B cell (primary cell): ENCODE results near the gene LONRF2. TPM values are rescaled to one million over a fixed set of nuclear protein-coding genes. Genes with fewer than 3 reads are reported as not detected.

Source experiments
- ATAC-seq: fragments of 200-7000 bp; cut with Tn5 transposase; one replicate; pipeline ENCODE4 v1.10.0; 2021; ENCODE audit warnings: low read depth, mild to moderate bottlenecking, moderate number of reproducible peaks, moderate library complexity
- CTCF ChIA-PET: fragments of 350-600 bp; sonication (Branson Sonifier 250); formaldehyde crosslinking; loops from one replicate; lab custom pipeline; 2021; ENCODE audit warnings: antibody characterized with exemption, inconsistent platforms; lab: Charles Lee
- POLR2A ChIA-PET: fragments of 350-600 bp; sonication (Branson Sonifier 250); formaldehyde crosslinking; loops from one replicate; lab custom pipeline; 2021; ENCODE audit warnings: antibody characterized with exemption; lab: Charles Lee
- DNase-seq: peaks from one replicate; pipeline ENCODE4 v3.0.0; 2013
- H2AFZ ChIP-seq: 2 replicates; pipeline ENCODE4 v1.6.1; 2012; ENCODE audit warnings: mild to moderate bottlenecking, low read depth, low read length; ENCODE audit not compliant: insufficient read depth, poor library complexity, severe bottlenecking
- H3K27ac ChIP-seq, 2 donors: 1 replicate in 1 of 2; 2 replicates in 1 of 2; pipeline ENCODE4 v1.5.1; 2012 to 2013; ENCODE audit warnings: low read length in 2 of 2, mild to moderate bottlenecking in 2 of 2, moderate library complexity in 1 of 2
- H3K27me3 ChIP-seq, 4 experiments: fragments of 200-600 bp in 1 of 4; sonication (generic) in 1 of 4; replicated peaks in 1 of 4; 1 replicate in 2 of 4; 2 replicates in 2 of 4; pipeline versions ENCODE4 v1.6.1 to v1.7.0; 2013 to 2016; ENCODE audit warnings: low read length in 3 of 4, mild to moderate bottlenecking in 2 of 4, mixed read lengths in 1 of 4, moderate library complexity in 1 of 4; ENCODE audit not compliant: insufficient read depth in 4 of 4, control insufficient read depth in 3 of 4; ENCODE audit errors: control extremely low read depth in 1 of 4
- H3K36me3 ChIP-seq, 2 experiments: replicated peaks in 1 of 2; 1 replicate in 1 of 2; 2 replicates in 1 of 2; pipeline versions ENCODE4 v1.6.1 to v1.7.1; 2013; ENCODE audit warnings: low read length in 1 of 2; ENCODE audit not compliant: insufficient read depth in 2 of 2, control insufficient read depth in 1 of 2; ENCODE audit errors: control extremely low read depth in 1 of 2, extremely low read depth in 1 of 2
- H3K4me1 ChIP-seq, 2 donors: fragments of 200-600 bp in 1 of 2; sonication (generic) in 1 of 2; 1 replicate in 1 of 2; 2 replicates in 1 of 2; pipeline versions ENCODE4 v1.5.1 to v1.6.1; 2013 to 2017; ENCODE audit warnings: low read length in 2 of 2; ENCODE audit not compliant: control insufficient read depth in 2 of 2, insufficient read depth in 2 of 2
- H3K4me2 ChIP-seq: replicated peaks from 2 replicates; pipeline ENCODE3; 2012; ENCODE audit warnings: mild to moderate bottlenecking, low read depth, low read length; ENCODE audit not compliant: poor library complexity, severe bottlenecking
- H3K4me3 ChIP-seq, 5 experiments: fragments of 200-600 bp in 1 of 5; sonication (generic) in 1 of 5; 1 replicate in 3 of 5; 2 replicates in 2 of 5; pipeline versions ENCODE4 v1.5.1 to v1.7.0; 2011 to 2016; ENCODE audit warnings: low read length in 4 of 5, mild to moderate bottlenecking in 4 of 5, low read depth in 2 of 5, control low read depth in 1 of 5, moderate library complexity in 1 of 5; ENCODE audit not compliant: insufficient read depth in 1 of 5; ENCODE audit errors: control extremely low read depth in 1 of 5, extremely low read depth in 1 of 5
- H3K79me2 ChIP-seq: fragments of 200-600 bp; sonication (generic); one replicate; pipeline ENCODE4 v1.6.0; 2016; ENCODE audit warnings: low read length; ENCODE audit not compliant: control insufficient read depth, insufficient read depth
- H3K9ac ChIP-seq: fragments of 200-600 bp; sonication (generic); 2 replicates; pipeline ENCODE4 v1.6.1; 2017; ENCODE audit warnings: mild to moderate bottlenecking, low read length, moderate library complexity
- H3K9me3 ChIP-seq, 3 donors: one replicate each; pipeline versions ENCODE4 v1.6.1 to v1.7.1; 2013; ENCODE audit warnings: low read length in 2 of 3; ENCODE audit not compliant: control insufficient read depth in 2 of 3, insufficient read depth in 1 of 3; ENCODE audit errors: control extremely low read depth in 1 of 3
- H4K20me1 ChIP-seq: 2 replicates; pipeline ENCODE4 v1.6.0; 2012; ENCODE audit warnings: mild to moderate bottlenecking, low read length; ENCODE audit not compliant: insufficient read depth, control insufficient read depth, poor library complexity, severe bottlenecking
- H3K27ac Mint-ChIP-seq: one replicate; pipeline ENCODE4 v1.8.0; 2021; ENCODE audit warnings: mixed read lengths
- H3K27me3 Mint-ChIP-seq: one replicate; pipeline ENCODE4 v1.8.0; 2021; ENCODE audit warnings: mixed read lengths
- H3K4me1 Mint-ChIP-seq: one replicate; pipeline ENCODE4 v1.8.0; 2021; ENCODE audit warnings: mixed read lengths
- H3K4me3 Mint-ChIP-seq: one replicate; pipeline ENCODE4 v1.8.0; 2021; ENCODE audit warnings: mixed read lengths
- H3K9me3 Mint-ChIP-seq: one replicate; pipeline ENCODE4 v1.8.0; 2022; ENCODE audit warnings: mixed read lengths; ENCODE audit not compliant: insufficient read depth
- CTCF ChIP-seq: fragments of 200-600 bp; IDR thresholded peaks from one replicate; pipeline ENCODE4 v1.8.0; 2022; ENCODE audit warnings: antibody characterized with exemption, mild to moderate bottlenecking
- EZH2 ChIP-seq: IDR thresholded peaks from 2 replicates; pipeline ENCODE4 v1.6.1; 2012; ENCODE audit warnings: borderline replicate concordance, low read depth, mild to moderate bottlenecking, moderate library complexity, low read length; ENCODE audit not compliant: insufficient read depth, poor library complexity, severe bottlenecking
- WGBS: methylation state at CpG from one replicate; pipeline ENCODE4 v1.1.5; 2013; ENCODE audit warnings: missing lambda C conversion rate; ENCODE audit not compliant: insufficient coverage; 5-methylcytosine and 5-hydroxymethylcytosine counted together
- intact Hi-C: fragments of 100-400 bp; cut with micrococcal nuclease; formaldehyde crosslinking; loops from one replicate; pipeline ENCODE4 v1.10.0; 2022
- polyA plus RNA-seq: library from polyadenylated mRNA; depleted of rRNA; stranded (reverse); fragments of >200 nt; gene quantifications from 2 replicates; pipeline ENCODE4 v1.2.3, GENCODE V29; 2012
- total RNA-seq, 2 donors: library from RNA; stranded (reverse); fragments of 120-200 nt in 1 of 2; gene quantifications; 1 replicate in 1 of 2; 2 replicates in 1 of 2; pipeline versions ENCODE4 v1.2.3 to v1.2.4, GENCODE V29; 2013 to 2022

LONRF2 gene
- total and polyA plus RNA-seq, 2 donors (not counting 1 experiment from before 2014, with no cell fraction given) = 0.32 TPM; not detected in 1

GRCh38 chr2:100327742-100328141 is 5.4 kb upstream of the LONRF2 start:
- no peak overlapping the region for H3K9ac ChIP-seq
- Mint-ChIP-seq H3K4me3 (no peak overlapping the region), H3K9me3 (no peaks in the 10 kb centered on the region), H3K4me1 (no peaks in the 10 kb centered on the region), H3K27me3 (peaks cover 59% of the 10 kb centered on the region), H3K27ac (no peak overlapping the region)
- no peaks in the 10 kb centered on the region for H4K20me1 ChIP-seq
- ChIA-PET CTCF (no interaction called here), POLR2A (no interaction called here)
- H2AFZ ChIP-seq = no peak overlapping the region
- no peak for TF ChIP-seq EZH2
- no peak for TF ChIP-seq CTCF
- H3K79me2 ChIP-seq = no peaks in the 10 kb centered on the region
- DNase-seq (no peak), ATAC-seq (no peak)
- peaks cover 0 to 31% (median 16%) of the 10 kb centered on the region in 4 experiments for H3K27me3 ChIP-seq
- peaks cover 0 to under 1% of the 10 kb centered on the region in 2 donors for H3K4me1 ChIP-seq
- 97% methylated on average over 4 of the region's 4 CpGs for WGBS
- H3K27ac ChIP-seq = no peak overlapping the region
- H3K4me2 ChIP-seq = no peak overlapping the region
- intact Hi-C loops = loop anchor here (1.0 kb wide), 1 partner anchor 22 kb away; no protein-coding TSS in a partner anchor
- peaks cover 0 to 2% (median 0%) of the 10 kb centered on the region in 3 donors for H3K9me3 ChIP-seq
- no peak overlapping the region for H3K4me3 ChIP-seq
- H3K36me3 ChIP-seq = no peaks in the 10 kb centered on the region

- peak overlapping the region; percentile 56 for H2AFZ ChIP-seq
These were observed 979 bp downstream of the LONRF2 start for GRCh38 chr2:100321179-100321865.

More at GRCh38 chr2:100321179-100321865, 979 bp downstream of the LONRF2 start:
- peaks cover 3% of the 10 kb centered on the region for H3K4me1 Mint-ChIP-seq
- Histone ChIP-seq H3K4me1 (peaks cover 9 to 10% of the 10 kb centered on the region in 2 donors), H4K20me1 (no peaks in the 10 kb centered on the region), H3K36me3 (no peaks in the 10 kb centered on the region), H3K79me2 (no peaks in the 10 kb centered on the region), H3K27ac (no peak overlapping the region), H3K27me3 (peaks cover 0 to 52% (median 42%) of the 10 kb centered on the region in 4 experiments), H3K4me2 (peak overlapping the region; percentile 85), H3K9me3 (peaks cover 7 to 13% (median 7%) of the 10 kb centered on the region in 3 donors), H3K4me3 (peak overlapping the region in 2 of 5 experiments; percentile 22 to 49), H3K9ac (peak overlapping the region; percentile 25)
- TF ChIP-seq EZH2 (no peak), CTCF (no peak)
- intact Hi-C loops = no loop called here
- POLR2A ChIA-PET = no interaction called here
- WGBS = 2% methylated on average over 77 of the region's 77 CpGs
- DNase-seq = peak; percentile 39
- peaks cover 11% of the 10 kb centered on the region for H3K9me3 Mint-ChIP-seq
- H3K4me3 Mint-ChIP-seq = peak overlapping the region; percentile 79
- CTCF ChIA-PET = interaction anchor here (2.8 kb wide), 1 partner anchor 59 kb away, joined by 8 read pairs; no protein-coding TSS in a partner anchor
- H3K27ac Mint-ChIP-seq = no peak overlapping the region
- peak; percentile 40 for ATAC-seq
- H3K27me3 Mint-ChIP-seq = peaks cover 69% of the 10 kb centered on the region
